T-cell (primary cell): ENCODE data around the gene PAGR1. TPM values are rescaled to one million over a fixed set of nuclear protein-coding genes. Genes with fewer than 3 reads are reported as not detected.

Experiments used
- ATAC-seq, 4 experiments: fragments of 200-7000 bp in 3 of 4; fragments of 150-1000 bp in 1 of 4; cut with Tn5 transposase; replicated peaks in 1 of 4; 1 replicate in 3 of 4; 2 replicates in 1 of 4; pipeline ENCODE4 v1.10.0; 2021; ENCODE audit warnings: moderate library complexity in 3 of 4, mild to moderate bottlenecking in 2 of 4, moderate number of reproducible peaks in 1 of 4
- CTCF ChIA-PET, 2 donors: fragments of 300-600 bp; sonication (Branson Sonifier 250); formaldehyde crosslinking; loops; one replicate each; lab custom pipeline; 2022; ENCODE audit warnings: antibody characterized with exemption in 2 of 2; lab: Charles Lee
- POLR2A ChIA-PET, 2 donors: fragments of 300-600 bp; sonication (Branson Sonifier 250); formaldehyde crosslinking; loops; one replicate each; lab custom pipeline; 2022; ENCODE audit warnings: antibody characterized with exemption in 2 of 2; lab: Charles Lee
- DNase-seq, 35 experiments: peaks; one replicate each; pipeline versions ENCODE4 v3.0.0 to v3.0.0-alpha.2; 2013 to 2023
- H3K27ac ChIP-seq: one replicate; pipeline ENCODE4 v1.5.1; 2013; ENCODE audit warnings: low read length
- H3K27me3 ChIP-seq, 2 experiments: replicated peaks in 1 of 2; 1 replicate in 1 of 2; 2 replicates in 1 of 2; pipeline versions ENCODE4 v1.6.1 to v1.7.0; 2013; ENCODE audit warnings: low read length in 1 of 2, mixed read lengths in 1 of 2; ENCODE audit not compliant: control insufficient read depth in 2 of 2, insufficient read depth in 2 of 2; ENCODE audit errors: extremely low read depth in 1 of 2
- H3K36me3 ChIP-seq, 2 donors: 1 replicate in 1 of 2; 2 replicates in 1 of 2; pipeline versions ENCODE4 v1.6.1 to v1.7.0; 2013; ENCODE audit warnings: low read length in 1 of 2; ENCODE audit not compliant: control insufficient read depth in 2 of 2, insufficient read depth in 1 of 2; ENCODE audit errors: extremely low read depth in 1 of 2
- H3K4me1 ChIP-seq, 2 experiments: 1 replicate in 1 of 2; 2 replicates in 1 of 2; pipeline versions ENCODE4 v1.6.1 to v1.7.0; 2013; ENCODE audit warnings: low read length in 2 of 2, mixed read lengths in 1 of 2; ENCODE audit not compliant: insufficient read depth in 2 of 2, control insufficient read depth in 1 of 2; ENCODE audit errors: extremely low read depth in 1 of 2
- H3K4me3 ChIP-seq, 2 donors: 1 replicate in 1 of 2; 2 replicates in 1 of 2; pipeline versions ENCODE4 v1.5.1 to v1.7.0; 2013; ENCODE audit warnings: mild to moderate bottlenecking in 2 of 2, low read length in 1 of 2, moderate library complexity in 1 of 2; ENCODE audit not compliant: control insufficient read depth in 1 of 2; ENCODE audit errors: extremely low read depth in 1 of 2
- H3K9me3 ChIP-seq: 2 replicates; pipeline ENCODE4 v1.7.0; 2013
- H3K27ac Mint-ChIP-seq, 2 donors: one replicate each; pipeline ENCODE4 v1.8.0; 2020 to 2021; ENCODE audit warnings: mild to moderate bottlenecking in 2 of 2, mixed read lengths in 2 of 2
- H3K27me3 Mint-ChIP-seq, 2 donors: one replicate each; pipeline ENCODE4 v1.8.0; 2021 to 2022; ENCODE audit warnings: mixed read lengths in 2 of 2
- H3K36me3 Mint-ChIP-seq: one replicate; pipeline ENCODE4 v1.8.0; 2021; ENCODE audit warnings: mixed read lengths
- H3K4me1 Mint-ChIP-seq, 3 donors: one replicate each; pipeline ENCODE4 v1.8.0; 2020 to 2022; ENCODE audit warnings: mixed read lengths in 3 of 3, mild to moderate bottlenecking in 1 of 3
- H3K4me3 Mint-ChIP-seq, 3 donors: one replicate each; pipeline ENCODE4 v1.8.0; 2020 to 2022; ENCODE audit warnings: mild to moderate bottlenecking in 3 of 3, mixed read lengths in 3 of 3, moderate library complexity in 3 of 3
- H3K9me3 Mint-ChIP-seq, 3 donors: one replicate each; pipeline ENCODE4 v1.8.0; 2020 to 2022; ENCODE audit warnings: mixed read lengths in 3 of 3
- WGBS: methylation state at CpG from one replicate; pipeline ENCODE4 v1.1.5; 2013; ENCODE audit warnings: missing lambda C conversion rate; ENCODE audit not compliant: insufficient coverage; 5-methylcytosine and 5-hydroxymethylcytosine counted together
- total RNA-seq, 35 experiments: library from RNA in 6 of 35; stranded (reverse) in 6 of 35; fragments of 120-200 nt in 1 of 35; gene quantifications; one replicate each; pipeline versions ENCODE4 v1.2.1 to v1.2.4 and lab custom pipeline; 2013 to 2026

PAGR1 gene
- total RNA-seq, 5 donors from 2014 or later (not counting 1 experiment from before 2014, with no cell fraction given): 16.0 to 47.2 (median 40.6) TPM

DNA sequence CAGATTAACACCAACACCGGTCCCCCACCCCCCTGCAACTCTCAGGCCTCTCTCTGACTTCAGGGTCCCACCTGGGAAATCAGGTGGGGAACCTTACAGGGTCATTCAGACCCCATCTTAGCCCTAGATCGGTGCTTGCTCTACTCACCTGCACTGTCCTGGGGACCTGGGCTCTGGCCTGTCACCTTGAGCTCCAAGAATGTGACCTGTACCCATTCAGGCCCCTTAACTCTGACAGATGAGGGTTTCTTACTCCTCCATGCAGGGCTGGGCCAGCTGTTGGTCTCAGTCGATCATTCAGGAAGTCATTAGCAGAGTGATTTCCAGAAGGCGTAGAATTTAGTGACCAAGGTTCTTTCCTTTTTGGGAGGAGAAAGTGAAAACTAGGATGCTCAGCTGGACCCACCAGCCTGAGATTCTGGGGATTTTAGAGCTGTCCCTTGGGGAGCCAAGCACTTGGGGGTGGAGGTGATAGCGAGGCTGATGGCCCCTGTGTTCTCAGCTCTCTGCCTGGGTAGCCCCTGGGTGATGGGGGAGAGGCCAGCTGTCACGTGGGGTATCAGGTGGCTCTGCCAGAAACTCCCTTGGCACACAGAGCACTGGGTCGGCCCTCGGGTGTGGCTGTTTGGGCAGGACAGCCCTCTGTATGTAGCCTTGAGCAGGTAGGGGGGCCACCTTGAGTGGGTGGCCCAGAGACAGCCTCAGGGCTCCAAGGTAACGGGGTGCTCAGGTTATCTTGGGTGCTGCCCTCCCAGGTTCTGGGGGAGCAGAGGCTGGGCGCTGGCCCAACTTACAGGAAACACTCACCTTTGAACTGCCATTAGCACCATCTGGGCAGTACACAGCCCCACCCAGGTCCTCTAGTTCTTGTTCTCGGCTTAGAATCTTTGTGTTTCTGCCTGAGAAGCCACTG is 5.0 kb downstream of the PAGR1 start:
- Histone ChIP-seq H3K9me3 (no peaks in the 10 kb centered on the region), H3K27me3 (no peaks in the 10 kb centered on the region), H3K4me1 (peaks cover 36 to 92% of the 10 kb centered on the region in 2 experiments), H3K36me3 (peaks cover 4 to 21% of the 10 kb centered on the region in 2 donors), H3K27ac (peak overlapping the region; percentile 80), H3K4me3 (peak overlapping the region; percentile 55 to 93)
- H3K27ac Mint-ChIP-seq: peak overlapping the region; percentile 96
- H3K9me3 Mint-ChIP-seq: no peaks in the 10 kb centered on the region
- H3K36me3 Mint-ChIP-seq: peaks cover 16% of the 10 kb centered on the region
- H3K4me3 Mint-ChIP-seq: peak overlapping the region; percentile 94 to 98 (median 95)
- ATAC-seq (peak; percentile 1 to 31 (median 8)), DNase-seq (peak in 17 of 35 experiments; percentile 25 to 68 (median 47))
- no peaks in the 10 kb centered on the region for H3K27me3 Mint-ChIP-seq
- POLR2A ChIA-PET: no interaction called here
- CTCF ChIA-PET: interaction anchor here in 1 of 2 donors (0.6 to 2.7 kb wide), 7 partner anchors 11 to 120 kb away, joined by 3 to 13 read pairs (median 4); partner anchors contain the start of gene KIF22
- 2% methylated on average over 7 of the region's 11 CpGs for WGBS
- peaks cover 74 to 85% (median 78%) of the 10 kb centered on the region in 3 donors for H3K4me1 Mint-ChIP-seq

DNA sequence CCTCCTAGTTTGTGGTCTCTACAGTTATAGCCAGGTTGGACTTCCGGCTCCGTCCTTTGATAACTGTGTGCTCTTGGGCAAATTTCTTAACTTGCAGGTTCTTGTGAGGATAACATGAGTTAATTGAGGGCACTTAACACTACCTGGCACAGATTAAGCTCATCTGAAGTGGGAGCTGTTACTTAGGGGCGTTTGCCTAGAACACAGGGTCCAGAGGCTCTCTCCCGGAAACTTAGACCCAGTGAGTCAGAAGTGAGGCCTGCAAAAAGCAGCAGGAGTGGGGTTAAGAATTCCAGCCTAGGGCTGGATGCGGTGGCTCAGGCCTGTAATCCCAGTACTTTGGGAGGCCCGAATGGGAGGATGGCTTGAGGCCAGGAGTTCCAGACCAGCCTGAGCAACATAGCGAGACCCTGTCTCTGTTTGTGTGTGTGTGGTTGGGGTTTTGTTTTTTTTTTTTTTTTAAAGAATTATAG is 5.7 kb downstream of the PAGR1 start:
- Mint-ChIP-seq H3K4me3 (peak overlapping the region; percentile 94 to 98 (median 95)), H3K27me3 (no peaks in the 10 kb centered on the region), H3K36me3 (peaks cover 16% of the 10 kb centered on the region), H3K4me1 (peaks cover 80 to 89% (median 84%) of the 10 kb centered on the region in 3 donors), H3K27ac (peak overlapping the region; percentile 96), H3K9me3 (no peaks in the 10 kb centered on the region)
- no peaks in the 10 kb centered on the region for H3K9me3 ChIP-seq
- ChIA-PET POLR2A (interaction anchor here (0.6 kb wide), 4 partner anchors 90 to 797 kb away, joined by 3 to 6 read pairs (median 4); partner anchors contain the start of gene HIRIP3 (in 1 of the 2)), CTCF (interaction anchor here in 1 of 2 donors (0.5 to 2.7 kb wide), 6 partner anchors 12 to 121 kb away, joined by 3 to 13 read pairs (median 4); no protein-coding TSS in a partner anchor)
- WGBS: 60% methylated on average over 5 of the region's 7 CpGs
- peak overlapping the region; percentile 55 to 93 for H3K4me3 ChIP-seq
- ATAC-seq: no peak
- H3K4me1 ChIP-seq: peaks cover 41 to 97% of the 10 kb centered on the region in 2 experiments
- peak overlapping the region; percentile 80 for H3K27ac ChIP-seq
- H3K36me3 ChIP-seq: peaks cover 4 to 22% of the 10 kb centered on the region in 2 donors
- no peaks in the 10 kb centered on the region for H3K27me3 ChIP-seq
- no peak for DNase-seq

DNA sequence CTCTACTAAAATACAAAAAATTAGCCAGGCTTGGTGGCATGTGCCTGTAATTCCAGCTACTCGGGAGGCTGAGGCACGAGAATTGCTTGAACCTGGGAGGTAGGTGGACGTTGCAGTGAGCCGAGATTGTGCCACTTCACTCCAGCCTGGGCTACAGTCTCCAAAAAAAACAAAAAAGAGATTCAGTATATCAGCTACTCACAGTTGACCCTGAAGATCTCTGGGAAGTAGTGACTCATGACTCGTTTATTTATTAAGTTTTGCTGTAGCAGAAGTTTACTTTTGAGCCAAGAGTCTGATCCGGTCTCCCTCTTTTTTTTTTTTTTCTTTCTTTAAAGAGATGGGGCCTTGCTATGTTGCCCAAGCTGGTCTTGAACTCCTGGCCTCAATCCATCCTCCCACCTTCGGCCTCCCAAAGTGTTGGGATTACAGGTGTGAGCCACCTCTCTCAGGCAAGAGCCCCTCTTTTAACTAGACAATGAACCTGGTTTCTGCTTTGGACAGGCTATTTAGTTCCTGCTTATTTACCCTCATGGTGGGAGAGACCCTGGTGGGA is 8.7 kb downstream of the PAGR1 start:
- Mint-ChIP-seq H3K36me3 (peaks cover 4% of the 10 kb centered on the region), H3K27ac (peak overlapping the region; percentile 96), H3K4me1 (peaks cover 77 to 93% (median 83%) of the 10 kb centered on the region in 3 donors), H3K4me3 (peak overlapping the region; percentile 46 to 79 (median 47)), H3K27me3 (no peaks in the 10 kb centered on the region), H3K9me3 (no peaks in the 10 kb centered on the region)
- CTCF ChIA-PET: no interaction called here
- WGBS: 100% methylated on average over 1 of the region's 7 CpGs
- Histone ChIP-seq H3K27me3 (no peaks in the 10 kb centered on the region), H3K27ac (no peak overlapping the region), H3K4me3 (no peak overlapping the region), H3K9me3 (no peaks in the 10 kb centered on the region), H3K36me3 (peaks cover 0 to 6% of the 10 kb centered on the region in 2 donors), H3K4me1 (peaks cover 49 to 96% of the 10 kb centered on the region in 2 experiments)
- POLR2A ChIA-PET: interaction anchor here in 1 of 2 donors (0.7 kb wide), 1 partner anchor 92 kb away, joined by 5 read pairs; no protein-coding TSS in a partner anchor
- ATAC-seq: no peak
- no peak for DNase-seq

DNA sequence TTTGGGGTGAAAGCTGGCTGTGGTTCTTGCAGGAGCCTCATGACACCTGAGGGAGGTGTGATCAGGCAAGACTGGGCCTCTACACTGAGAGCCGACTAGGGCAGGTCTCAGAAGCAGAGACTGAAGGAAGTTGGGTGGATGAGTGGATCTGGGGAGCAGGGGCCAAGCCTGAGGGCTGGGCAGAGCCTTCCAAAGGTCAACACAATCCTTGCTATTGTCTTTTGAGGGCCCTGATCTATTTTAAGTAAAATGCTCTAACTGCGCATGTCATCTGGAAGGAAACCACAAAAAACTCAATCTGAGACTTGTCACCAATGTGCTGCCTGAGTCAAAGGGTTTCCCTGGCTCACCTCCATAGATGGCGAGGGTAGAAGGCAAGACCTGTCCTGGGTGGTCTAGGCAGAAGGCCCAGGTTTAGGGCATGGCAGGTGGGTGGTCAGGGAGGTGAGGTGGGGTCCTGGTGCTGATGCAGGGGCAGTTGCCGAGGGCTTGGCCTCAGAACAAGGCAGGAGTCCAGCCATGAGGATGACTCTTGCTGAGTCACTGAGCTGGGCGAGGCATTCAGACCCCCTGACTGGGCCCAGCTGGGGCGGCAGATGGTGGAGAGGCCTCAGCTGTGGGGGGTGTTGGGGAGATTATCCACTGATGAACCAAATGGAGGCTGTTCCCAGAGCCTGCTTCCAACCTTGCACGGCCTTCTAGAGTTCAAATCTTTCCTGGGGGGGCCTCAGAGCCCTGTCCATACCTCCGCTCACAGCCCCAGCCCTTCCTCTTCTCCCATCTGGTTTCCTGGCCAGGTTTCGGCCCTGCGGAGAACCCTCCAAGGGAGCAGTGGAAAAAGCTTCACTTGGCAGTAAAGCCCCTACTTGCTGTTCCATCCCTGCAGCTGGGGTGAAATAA is 9.4 kb downstream of the PAGR1 start:
- H3K36me3 ChIP-seq: peaks cover 0 to 11% of the 10 kb centered on the region in 2 donors
- Mint-ChIP-seq H3K9me3 (no peaks in the 10 kb centered on the region), H3K27me3 (no peaks in the 10 kb centered on the region), H3K4me3 (peak overlapping the region; percentile 46 to 79 (median 47)), H3K36me3 (no peaks in the 10 kb centered on the region), H3K4me1 (peaks cover 71 to 94% (median 85%) of the 10 kb centered on the region in 3 donors), H3K27ac (peak overlapping the region; percentile 96)
- ATAC-seq: peak in 3 of 4 experiments; percentile 22 to 25 (median 24)
- WGBS: 53% methylated on average over 7 of the region's 10 CpGs
- H3K27me3 ChIP-seq: no peaks in the 10 kb centered on the region
- DNase-seq: peak in 4 of 35 experiments; percentile 22 to 55 (median 30)
- no peaks in the 10 kb centered on the region for H3K9me3 ChIP-seq
- POLR2A ChIA-PET: no interaction called here
- peak overlapping the region; percentile 46 for H3K27ac ChIP-seq
- H3K4me3 ChIP-seq: no peak overlapping the region
- CTCF ChIA-PET: interaction anchor here in 1 of 2 donors (0.7 to 2.3 kb wide), 2 partner anchors 8 to 23 kb away, joined by 3 to 7 read pairs; no protein-coding TSS in a partner anchor
- H3K4me1 ChIP-seq: peaks cover 45 to 97% of the 10 kb centered on the region in 2 experiments

DNA sequence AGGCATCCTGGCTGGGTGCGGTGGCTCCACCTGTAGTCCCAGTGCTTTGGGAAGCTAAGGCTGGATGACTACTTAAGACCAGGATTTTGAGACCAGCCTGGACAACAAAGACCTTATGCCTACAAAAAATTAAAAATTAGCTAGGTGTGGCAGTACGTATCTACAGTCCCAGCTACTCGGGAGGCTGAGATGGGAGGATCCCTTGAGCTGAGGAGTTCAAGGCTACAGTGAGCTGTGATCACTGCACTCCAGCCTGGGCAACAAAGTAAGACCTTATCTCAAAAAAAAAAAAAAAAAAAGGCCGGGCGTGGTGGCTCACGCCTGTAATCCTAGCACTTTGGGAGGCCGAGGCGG is 10.4 kb downstream of the PAGR1 start:
- ATAC-seq: no peak
- Histone ChIP-seq H3K27me3 (no peaks in the 10 kb centered on the region), H3K4me3 (no peak overlapping the region), H3K36me3 (peaks cover under 1 to 21% of the 10 kb centered on the region in 2 donors), H3K27ac (peak overlapping the region; percentile 46), H3K9me3 (no peaks in the 10 kb centered on the region), H3K4me1 (peaks cover 42 to 94% of the 10 kb centered on the region in 2 experiments)
- peak overlapping the region; percentile 68 to 79 (median 76) for H3K4me3 Mint-ChIP-seq
- ChIA-PET POLR2A (interaction anchor here (0.6 to 1.0 kb wide), 2 partner anchors 19 to 104 kb away, joined by 3 to 10 read pairs; no protein-coding TSS in a partner anchor), CTCF (interaction anchor here (0.7 to 2.5 kb wide), 6 partner anchors 9 to 22 kb away, joined by 3 to 7 read pairs (median 6); partner anchors contain the start of gene PAGR1 (in 1 of the 2))
- no peaks in the 10 kb centered on the region for H3K9me3 Mint-ChIP-seq
- DNase-seq: no peak
- H3K27me3 Mint-ChIP-seq: no peaks in the 10 kb centered on the region
- peaks cover 70 to 92% (median 85%) of the 10 kb centered on the region in 3 donors for H3K4me1 Mint-ChIP-seq
- H3K36me3 Mint-ChIP-seq: no peaks in the 10 kb centered on the region
- no CpG with 5 or more reads among the region's 8 CpGs for WGBS
- peak overlapping the region; percentile 96 for H3K27ac Mint-ChIP-seq
